Muscle of arm (tissue), 12 donors: ENCODE data around the gene PPARGC1A. TPM values are rescaled to one million over a fixed set of nuclear protein-coding genes. Genes with fewer than 3 reads are reported as not detected.

Experiments
- DNase-seq: peaks from one replicate; pipeline ENCODE4 v3.0.0-alpha.2; 2013
- polyA plus RNA-seq, 12 donors: library from polyadenylated mRNA; unstranded; fragments of 120-200 nt; gene quantifications; one replicate each; pipeline ENCODE4 v1.2.1, GENCODE V29; 2013; ENCODE audit not compliant: insufficient read length in 12 of 12

Gene PPARGC1A
- polyA plus RNA-seq, 12 donors, result 4.4 to 14.6 (median 8.8) TPM; not detected in 1

GRCh38 chr4:23881674-23882337, 8.0 kb downstream of the PPARGC1A start:
- no peak for DNase-seq

DNA sequence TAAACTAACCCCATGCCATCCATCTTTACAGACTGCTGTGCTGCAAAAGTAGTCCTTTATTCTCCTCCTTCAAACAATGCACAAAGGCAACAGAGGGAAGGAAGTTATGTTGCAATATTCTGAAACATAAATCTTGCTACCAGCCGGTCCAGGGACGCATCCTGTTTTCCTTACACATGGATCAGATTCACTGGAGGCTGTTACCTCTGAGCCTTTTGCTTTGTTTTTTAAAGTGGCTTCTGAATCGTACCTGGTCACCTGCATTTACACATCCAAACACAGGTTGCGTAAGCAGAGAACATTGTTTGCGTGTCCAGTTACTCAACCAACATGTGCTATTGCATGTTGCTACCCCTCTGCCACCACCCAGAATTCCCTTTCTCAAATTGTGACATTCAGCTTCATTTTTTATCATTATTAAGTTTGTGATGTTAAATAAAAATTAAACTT, 8.8 kb downstream of the PPARGC1A start:
- no peak for DNase-seq

DNA sequence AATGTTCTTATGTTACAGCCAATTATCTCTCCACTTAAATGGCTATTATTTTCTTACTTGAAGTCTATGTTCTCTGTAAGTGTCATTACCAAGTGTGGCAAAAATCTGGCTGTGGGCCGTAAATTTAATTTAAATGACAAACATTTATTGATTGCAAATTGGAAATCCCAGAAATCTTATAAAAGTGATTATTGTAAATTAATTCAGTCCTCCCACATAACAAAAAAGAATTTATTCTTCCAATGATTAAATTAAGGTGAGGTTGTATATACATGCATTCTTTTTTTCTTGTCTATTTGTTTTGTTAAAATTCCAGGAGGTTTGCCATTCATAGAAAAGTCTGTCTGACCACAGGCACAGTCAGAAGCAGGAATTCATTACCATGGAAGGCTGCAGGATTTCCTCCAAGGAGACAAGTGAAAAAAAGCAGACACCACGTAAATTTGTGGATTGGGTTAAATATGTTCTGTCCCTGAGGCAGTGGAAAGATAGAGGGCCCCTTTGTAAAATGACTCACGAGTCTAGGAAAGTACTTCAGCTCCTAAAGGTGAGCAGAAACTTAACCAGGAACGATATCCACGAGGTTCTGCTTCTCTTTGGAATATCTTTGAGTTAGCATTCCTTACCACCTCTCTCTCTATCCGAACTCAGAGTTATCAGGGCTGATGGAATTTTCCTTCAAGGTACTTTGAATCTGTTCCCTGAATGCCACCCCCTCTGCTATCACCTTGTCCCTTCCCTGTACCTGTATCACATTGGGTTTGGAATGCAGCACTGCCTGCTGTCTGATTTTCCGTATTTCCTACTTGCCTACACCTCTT, 10.7 kb downstream of the PPARGC1A start:
- DNase-seq, result no peak

DNA sequence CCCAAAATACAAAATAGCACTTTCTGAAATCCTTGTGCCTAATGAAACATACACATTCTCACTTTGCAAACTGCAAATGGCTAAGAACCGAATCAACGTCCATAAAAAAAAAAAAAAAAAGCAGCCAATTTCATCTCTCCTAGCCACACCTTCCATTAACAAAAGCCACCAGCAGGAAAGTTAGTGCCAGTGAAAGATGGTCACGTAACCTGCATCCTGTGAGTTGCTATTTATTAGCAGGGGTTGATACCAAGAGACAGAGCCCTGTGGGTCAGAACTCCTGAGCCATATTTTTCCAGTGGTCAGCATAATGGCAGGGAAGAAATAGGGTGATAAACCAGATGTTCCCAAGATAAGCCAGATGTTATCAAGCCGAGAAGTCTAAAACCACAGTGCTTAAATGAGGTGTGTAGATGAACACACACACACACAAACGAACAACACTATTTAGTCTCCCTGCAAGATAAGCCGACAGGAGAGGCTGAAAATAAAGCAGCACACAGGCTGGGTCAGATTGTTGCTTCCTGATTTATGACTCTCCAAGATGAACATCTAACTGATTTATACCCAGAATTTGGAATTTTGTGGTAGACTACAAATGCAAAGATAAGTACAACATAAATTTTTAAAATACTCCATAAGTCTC, 11.5 kb downstream of the PPARGC1A start:
- no peak for DNase-seq

GRCh38 chr4:23877758-23878229, 12.1 kb downstream of the PPARGC1A start:
- no peak for DNase-seq

DNA sequence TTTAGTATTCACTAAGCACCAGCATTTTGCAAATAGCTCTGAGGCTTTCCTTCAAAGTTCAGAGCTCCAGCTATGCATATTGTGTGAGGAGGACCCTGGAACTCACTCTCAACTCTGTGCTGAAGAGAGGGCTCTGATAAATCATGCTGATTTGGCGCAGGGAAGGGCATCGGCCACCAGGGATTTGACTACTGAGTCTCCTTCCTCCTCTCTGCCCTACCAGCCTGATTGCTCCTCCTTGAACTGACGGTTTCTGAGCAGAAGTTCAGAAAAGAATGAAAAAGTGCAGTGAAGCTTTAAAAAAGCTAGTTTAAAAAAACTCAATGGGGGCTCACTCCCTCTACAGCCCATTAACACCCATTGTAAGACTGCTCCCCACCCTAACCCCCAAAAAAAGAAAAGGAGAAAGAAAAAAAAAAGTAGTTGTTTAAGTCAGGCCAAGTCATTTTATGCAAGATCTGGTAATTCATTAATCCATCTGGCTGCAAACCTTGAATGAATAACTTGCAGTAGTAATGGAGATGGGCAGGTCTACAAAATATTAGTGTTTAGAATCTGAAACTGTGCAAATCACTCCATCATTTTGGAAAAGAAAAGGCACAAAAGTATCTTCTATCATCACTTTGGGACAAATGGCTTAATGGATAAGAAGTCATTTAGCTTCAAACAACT, 13.3 kb downstream of the PPARGC1A start:
- DNase-seq, result no peak

GRCh38 chr4:23875317-23875716, 14.5 kb downstream of the PPARGC1A start:
- no peak for DNase-seq

GRCh38 chr4:23874536-23874901, 15.3 kb downstream of the PPARGC1A start:
- DNase-seq, result no peak

GRCh38 chr4:23873717-23874535, 15.9 kb downstream of the PPARGC1A start:
- no peak for DNase-seq

- no peak for DNase-seq
These were observed 18.4 kb downstream of the PPARGC1A start for GRCh38 chr4:23871426-23871825.

DNA sequence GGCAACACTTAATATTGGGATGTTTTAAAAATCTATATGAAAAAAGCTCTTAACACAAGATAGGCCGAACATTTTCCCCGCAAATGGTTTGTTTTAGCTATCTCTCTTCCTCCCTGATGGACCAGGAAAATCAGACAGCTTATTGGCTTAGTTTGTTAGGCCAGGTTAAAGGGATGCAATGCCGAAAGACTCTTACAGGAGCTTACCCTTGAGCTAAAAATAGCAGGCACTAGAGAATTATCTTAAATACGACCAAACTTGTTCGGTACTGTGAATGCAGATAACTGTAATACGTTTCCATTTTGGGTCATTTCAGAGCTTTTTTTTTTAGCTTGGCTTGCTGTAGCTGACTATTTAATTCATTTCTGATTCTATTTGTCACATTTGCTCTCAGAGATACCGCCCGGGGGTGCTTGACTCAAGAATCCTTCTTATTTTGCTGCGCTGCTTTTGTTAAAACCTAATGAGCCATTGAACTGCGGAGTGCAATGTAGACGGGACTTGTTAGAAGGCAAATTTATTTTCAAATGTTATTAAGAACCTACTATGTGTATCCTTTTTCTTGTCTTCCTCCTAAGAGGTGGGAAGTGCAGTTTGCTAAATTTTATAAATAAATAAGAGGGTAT, 23.3 kb downstream of the PPARGC1A start:
- no peak for DNase-seq

DNA sequence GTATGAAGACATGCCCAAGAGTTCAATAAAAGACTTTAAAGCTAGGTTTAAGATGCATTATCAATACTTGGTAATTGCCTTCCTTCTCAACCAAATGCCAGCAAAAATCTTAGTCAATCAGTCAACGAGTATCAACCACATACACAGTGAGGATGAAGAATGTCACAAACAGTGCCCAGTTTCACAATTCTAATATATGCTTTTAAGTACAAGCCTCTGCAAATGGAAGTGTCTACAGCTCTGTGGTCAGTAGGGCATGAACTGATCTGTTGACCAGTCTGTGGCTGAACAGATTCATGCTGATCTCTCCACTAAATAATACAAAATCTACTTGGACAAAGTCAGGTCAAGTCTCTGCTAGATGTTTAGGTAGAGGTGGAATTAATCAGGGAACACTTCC, 27.9 kb downstream of the PPARGC1A start:
- no peak for DNase-seq

GRCh38 chr4:23860919-23861318, 28.9 kb downstream of the PPARGC1A start:
- no peak for DNase-seq

DNA sequence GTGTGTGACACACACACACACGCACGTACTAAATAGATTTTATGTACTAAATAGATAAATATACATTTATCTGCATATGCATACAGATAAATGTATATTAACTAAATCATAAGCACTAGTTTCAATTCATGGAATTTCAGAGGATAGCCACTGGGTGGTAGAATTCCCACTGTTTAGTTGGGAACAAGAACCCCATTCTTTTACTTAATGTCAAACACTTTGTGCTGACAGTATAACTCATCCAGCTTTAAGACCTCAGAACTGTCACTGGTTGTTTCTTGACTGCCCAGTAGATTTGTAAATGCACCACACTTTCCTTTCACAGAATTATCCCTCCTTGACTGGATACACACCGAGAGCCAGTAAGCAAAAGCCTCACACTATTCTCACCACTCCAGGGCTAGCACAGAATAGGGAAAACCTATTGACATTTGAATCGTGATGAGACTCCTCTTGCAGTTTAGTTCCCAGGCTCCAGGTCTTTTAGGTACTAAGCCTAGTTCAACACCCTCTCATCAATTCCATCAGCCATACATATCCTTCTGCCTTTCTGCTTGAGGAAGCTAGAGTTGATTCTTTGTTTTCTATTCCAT, 32.4 kb downstream of the PPARGC1A start:
- peak; percentile 24 for DNase-seq

GRCh38 chr4:23856630-23857029, 33.2 kb downstream of the PPARGC1A start:
- DNase-seq, result no peak

DNA sequence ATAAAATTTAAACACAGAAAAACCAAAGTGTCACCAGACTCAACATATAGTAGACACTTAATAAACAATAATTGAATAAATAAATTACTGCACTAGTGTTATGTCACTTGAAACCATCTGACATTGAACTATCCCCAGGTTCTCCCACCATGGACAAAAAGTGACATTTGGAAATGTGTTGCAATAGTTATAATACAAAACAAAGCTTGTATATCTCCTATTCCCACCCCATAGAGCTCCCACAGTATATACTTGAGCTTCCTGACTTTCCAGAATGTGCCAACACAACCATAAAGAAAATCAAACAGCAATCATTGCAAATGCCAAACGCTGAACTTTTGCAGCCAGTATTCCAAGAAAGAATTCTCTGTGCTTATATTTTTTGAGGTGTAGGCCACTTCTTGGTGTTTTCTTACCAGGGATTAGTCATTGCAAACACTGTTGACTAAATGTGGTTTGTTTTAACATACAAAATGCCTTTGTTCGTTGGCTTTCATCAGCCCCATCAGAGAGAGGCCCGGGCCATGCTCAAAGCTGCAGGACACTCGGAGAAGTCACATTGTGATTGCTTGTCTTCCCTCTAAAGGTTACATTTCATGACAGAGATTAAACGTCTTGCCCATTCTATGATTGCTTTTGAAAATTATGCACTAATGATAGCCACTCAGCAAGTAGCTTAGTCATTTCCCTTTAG, 33.8 kb downstream of the PPARGC1A start:
- DNase-seq, result no peak

GRCh38 chr4:23853986-23854660, 35.7 kb downstream of the PPARGC1A start:
- peak; percentile 26 for DNase-seq

DNA sequence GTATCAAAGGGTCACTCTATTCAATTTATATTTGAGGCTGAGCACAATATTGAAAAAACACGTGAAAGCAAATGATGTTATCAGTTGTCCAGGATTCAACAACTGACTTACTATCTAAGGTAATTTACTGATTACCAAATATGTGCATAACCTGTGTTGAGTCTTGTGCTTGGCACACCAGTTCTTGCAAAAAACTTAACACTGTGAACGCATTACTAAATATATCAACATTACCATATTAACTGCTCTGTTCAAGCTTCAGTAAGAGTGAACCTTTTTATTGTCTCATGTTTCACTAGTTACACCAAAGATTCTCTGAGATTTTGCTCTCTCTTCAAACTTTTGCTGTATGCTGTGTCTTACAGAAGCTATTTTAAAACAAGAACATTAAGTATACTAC, 38.4 kb downstream of the PPARGC1A start:
- no peak for DNase-seq

DNA sequence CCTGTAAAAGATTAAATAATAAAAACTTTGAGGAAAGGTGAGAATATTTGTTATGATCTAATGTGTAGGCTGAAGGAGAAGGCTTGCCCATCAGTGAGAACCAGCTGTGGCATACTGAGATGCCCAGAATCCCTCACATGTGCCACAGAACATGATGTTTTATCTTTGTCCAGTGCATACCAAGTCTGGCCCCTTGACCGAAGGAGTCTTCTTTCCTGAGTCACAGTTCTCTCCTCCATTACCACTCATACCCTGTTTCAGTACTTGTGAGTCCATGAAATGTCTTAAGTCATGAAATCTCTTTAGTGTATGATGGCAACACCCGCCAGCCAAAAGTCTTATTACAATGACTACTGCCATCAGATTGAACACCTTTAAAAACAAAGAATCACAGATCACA, 42.7 kb downstream of the PPARGC1A start:
- DNase-seq, result no peak
